HepG2 (cell line): ENCODE data around the gene NEURL1.

ENCODE experiments used
- RBM39 ChIP-seq: fragments of 200-400 bp; formaldehyde crosslinking; IDR thresholded peaks from one replicate; pipeline ENCODE4 v1.6.1; 2018; ENCODE audit warnings: antibody characterized with exemption, mild to moderate bottlenecking, low read depth, low read length; ENCODE audit not compliant: poor library complexity, severe bottlenecking
- TF ChIP-seq, protein P1 (sequence below): sonication (generic); formaldehyde crosslinking; IDR thresholded peaks from 2 replicates; pipeline ENCODE4 v1.5.0; 2020; ENCODE audit warnings: mild to moderate bottlenecking, missing genetic modification reagents, moderate library complexity

GRCh38 chr10:103572347-103573204 lies 79.1 kb downstream of the NEURL1 start:
- TF ChIP-seq, protein P1, sequence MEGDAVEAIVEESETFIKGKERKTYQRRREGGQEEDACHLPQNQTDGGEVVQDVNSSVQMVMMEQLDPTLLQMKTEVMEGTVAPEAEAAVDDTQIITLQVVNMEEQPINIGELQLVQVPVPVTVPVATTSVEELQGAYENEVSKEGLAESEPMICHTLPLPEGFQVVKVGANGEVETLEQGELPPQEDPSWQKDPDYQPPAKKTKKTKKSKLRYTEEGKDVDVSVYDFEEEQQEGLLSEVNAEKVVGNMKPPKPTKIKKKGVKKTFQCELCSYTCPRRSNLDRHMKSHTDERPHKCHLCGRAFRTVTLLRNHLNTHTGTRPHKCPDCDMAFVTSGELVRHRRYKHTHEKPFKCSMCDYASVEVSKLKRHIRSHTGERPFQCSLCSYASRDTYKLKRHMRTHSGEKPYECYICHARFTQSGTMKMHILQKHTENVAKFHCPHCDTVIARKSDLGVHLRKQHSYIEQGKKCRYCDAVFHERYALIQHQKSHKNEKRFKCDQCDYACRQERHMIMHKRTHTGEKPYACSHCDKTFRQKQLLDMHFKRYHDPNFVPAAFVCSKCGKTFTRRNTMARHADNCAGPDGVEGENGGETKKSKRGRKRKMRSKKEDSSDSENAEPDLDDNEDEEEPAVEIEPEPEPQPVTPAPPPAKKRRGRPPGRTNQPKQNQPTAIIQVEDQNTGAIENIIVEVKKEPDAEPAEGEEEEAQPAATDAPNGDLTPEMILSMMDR (CRISPR knock-in tag) = no peak
- no peak for TF ChIP-seq RBM39
